K562 (cell line): ENCODE results near the gene CNOT6L. TPM values are rescaled to one million over a fixed set of nuclear protein-coding genes. Genes with fewer than 3 reads are reported as not detected.

Experiments
- CSDE1 ChIP-seq, 2 experiments: fragments of 450-650 bp; IDR thresholded peaks; 2 replicates each; pipeline ENCODE4 v1.6.1; 2016; ENCODE audit warnings: mild to moderate bottlenecking in 1 of 2
- CTBP1 ChIP-seq: fragments of 450-650 bp; IDR thresholded peaks from 2 replicates; pipeline ENCODE4 v1.6.1; 2016; ENCODE audit warnings: borderline replicate concordance
- KDM4B ChIP-seq, 2 experiments: fragments of 450-650 bp in 1 of 2; sonication (generic) in 1 of 2; IDR thresholded peaks; 2 replicates each; pipeline ENCODE4 v1.6.1; 2016 to 2017; ENCODE audit warnings: borderline replicate concordance in 2 of 2, antibody characterized with exemption in 1 of 2, low read depth in 1 of 2, mild to moderate bottlenecking in 1 of 2
- MTA1 ChIP-seq: fragments of 450-650 bp; IDR thresholded peaks from 2 replicates; pipeline ENCODE4 v1.6.1; 2017; ENCODE audit warnings: borderline replicate concordance
- NELFE ChIP-seq: IDR thresholded peaks from 2 replicates; pipeline ENCODE4 v1.6.1; 2011; ENCODE audit warnings: mild to moderate bottlenecking; ENCODE audit not compliant: insufficient read depth, insufficient read length
- NONO ChIP-seq, 2 experiments: fragments of 200-400 bp in 1 of 2; fragments of 450-650 bp in 1 of 2; formaldehyde crosslinking in 1 of 2; IDR thresholded peaks; 2 replicates each; pipeline ENCODE4 v1.6.1; 2017; ENCODE audit warnings: low read depth in 2 of 2, mild to moderate bottlenecking in 2 of 2, moderate library complexity in 2 of 2, low read length in 1 of 2
- NR2C1 ChIP-seq, 2 experiments: fragments of 450-650 bp; IDR thresholded peaks; 2 replicates each; pipeline ENCODE4 v1.6.1; 2017; ENCODE audit warnings: mild to moderate bottlenecking in 2 of 2, antibody characterized with exemption in 1 of 2, inconsistent platforms in 1 of 2, missing compliant biosample characterization in 1 of 2, missing genetic modification characterization in 1 of 2
- NR2F6 ChIP-seq: fragments of 450-650 bp; formaldehyde crosslinking; IDR thresholded peaks from 2 replicates; pipeline ENCODE4 v1.4.0; 2020; ENCODE audit warnings: mild to moderate bottlenecking
- POLR2AphosphoS5 ChIP-seq: IDR thresholded peaks from 2 replicates; pipeline ENCODE4 v1.6.1; 2011; ENCODE audit warnings: mild to moderate bottlenecking, low read depth, low read length, moderate library complexity; ENCODE audit not compliant: control insufficient read depth, insufficient read depth
- SETDB1 ChIP-seq: IDR thresholded peaks from one replicate; pipeline ENCODE4 v1.6.1; 2012; ENCODE audit warnings: low read length, control low read depth, inconsistent platforms
- SOX6 ChIP-seq: fragments of 450-650 bp; IDR thresholded peaks from 2 replicates; pipeline ENCODE4 v1.6.1; 2014; ENCODE audit warnings: mild to moderate bottlenecking
- TAF7 ChIP-seq: fragments of 450-650 bp; IDR thresholded peaks from 2 replicates; pipeline ENCODE4 v1.6.1; 2016; ENCODE audit warnings: missing genetic modification characterization, missing compliant biosample characterization
- ZEB2 ChIP-seq: fragments of 450-650 bp; IDR thresholded peaks from 2 replicates; pipeline ENCODE4 v1.6.1; 2016
- ZNF224 ChIP-seq: sonication (generic); formaldehyde crosslinking; IDR thresholded peaks from 2 replicates; pipeline ENCODE4 v1.8.0; 2022; ENCODE audit warnings: mild to moderate bottlenecking, missing genetic modification reagents
- ZNF41 ChIP-seq: fragments of 250-450 bp; sonication (Bioruptor Pico); conservative IDR thresholded peaks from 2 replicates; pipeline ENCODE4 v1.4.0; 2020; ENCODE audit warnings: mild to moderate bottlenecking
- polyA plus RNA-seq, 8 experiments: library from polyadenylated mRNA; depleted of rRNA in 4 of 8; stranded (reverse) in 5 of 8; unstranded in 3 of 8; fragments of >200 nt; fragmentation: Nextera tagmentation in 2 of 8; fragmentation: Illumina TruSeq in 1 of 8; extraction: Ambion mirVana in 2 of 8; extraction: Trizol in 1 of 8; gene quantifications; 2 replicates each; pipeline versions ENCODE4 v1.2.1 to v1.2.3, GENCODE V29; 2011 to 2014; ENCODE audit warnings: inconsistent platforms in 1 of 8, missing spikeins in 1 of 8
- total RNA-seq, 7 experiments: library from RNA; depleted of rRNA in 6 of 7; stranded (reverse); fragments of >200 nt in 6 of 7; fragmentation: Illumina TruSeq in 2 of 7; extraction: Trizol in 2 of 7; gene quantifications; 2 replicates each; pipeline versions ENCODE4 v1.2.1 to v1.2.3, GENCODE V29; 2011 to 2021; ENCODE audit warnings: low replicate concordance in 1 of 7
- TF ChIP-seq, protein P1 (sequence below), 2 experiments: IDR thresholded peaks in 1 of 2; conservative IDR thresholded peaks in 1 of 2; 2 replicates each; pipeline ENCODE4 v1.6.1; 2016; ENCODE audit warnings: low read depth in 2 of 2, mild to moderate bottlenecking in 1 of 2, missing compliant biosample characterization in 1 of 2, missing genetic modification characterization in 1 of 2, moderate library complexity in 1 of 2
- TF ChIP-seq, protein P2 (sequence below): fragments of 250-450 bp; sonication (Bioruptor Pico); IDR thresholded peaks from 2 replicates; pipeline ENCODE4 v1.8.0; 2021; ENCODE audit warnings: mild to moderate bottlenecking, moderate library complexity
- TF ChIP-seq, protein P3 (sequence below), 2 experiments: fragments of 450-650 bp; IDR thresholded peaks; 2 replicates each; pipeline ENCODE4 v1.6.1; 2016
- TF ChIP-seq, protein P4 (sequence below): fragments of 450-650 bp; IDR thresholded peaks from 2 replicates; pipeline ENCODE4 v1.6.1; 2016; ENCODE audit warnings: low read depth, mild to moderate bottlenecking, moderate library complexity
- TF ChIP-seq, protein P5 (sequence below): fragments of 450-650 bp; IDR thresholded peaks from 2 replicates; pipeline ENCODE4 v1.6.1; 2016; ENCODE audit warnings: missing biosample characterization, missing genetic modification characterization
- TF ChIP-seq, protein P6 (sequence below): fragments of 450-650 bp; formaldehyde crosslinking; IDR thresholded peaks from 2 replicates; pipeline ENCODE4 v1.4.0; 2022; ENCODE audit warnings: mild to moderate bottlenecking, moderate library complexity

The CNOT6L gene
- total and polyA plus RNA-seq, 9 of the 15 experiments (the other 6 are each of a cell fraction or from before 2014, with no cell fraction given), result 3.7 to 27.9 (median 6.5) TPM

DNA sequence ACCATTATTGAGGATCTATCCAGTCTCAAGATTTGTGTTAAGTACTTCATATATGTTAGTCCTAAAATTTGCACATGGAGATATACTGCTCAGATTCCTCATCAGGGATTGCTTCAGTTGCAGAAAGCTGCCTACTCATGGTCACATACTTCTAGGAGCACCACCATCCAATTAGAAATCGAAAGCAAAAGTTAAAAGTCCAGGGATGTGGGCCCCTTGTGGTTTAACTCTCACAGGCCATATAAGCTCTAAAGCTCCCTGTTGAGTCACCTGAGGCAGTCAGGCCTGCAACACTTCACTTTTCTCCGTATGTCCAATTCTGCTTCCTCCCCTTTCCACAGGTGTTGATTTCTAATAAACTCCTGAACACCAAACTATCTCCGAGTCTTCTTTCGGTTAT is 84.2 kb downstream of the CNOT6L start (continued):
- TF ChIP-seq, protein P1, sequence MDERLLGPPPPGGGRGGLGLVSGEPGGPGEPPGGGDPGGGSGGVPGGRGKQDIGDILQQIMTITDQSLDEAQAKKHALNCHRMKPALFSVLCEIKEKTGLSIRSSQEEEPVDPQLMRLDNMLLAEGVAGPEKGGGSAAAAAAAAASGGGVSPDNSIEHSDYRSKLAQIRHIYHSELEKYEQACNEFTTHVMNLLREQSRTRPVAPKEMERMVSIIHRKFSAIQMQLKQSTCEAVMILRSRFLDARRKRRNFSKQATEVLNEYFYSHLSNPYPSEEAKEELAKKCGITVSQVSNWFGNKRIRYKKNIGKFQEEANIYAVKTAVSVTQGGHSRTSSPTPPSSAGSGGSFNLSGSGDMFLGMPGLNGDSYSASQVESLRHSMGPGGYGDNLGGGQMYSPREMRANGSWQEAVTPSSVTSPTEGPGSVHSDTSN (CRISPR knock-in tag; IDR thresholded peaks at IDR 0.05; ENCODE audit: low read depth), result no peak
- TF ChIP-seq, protein P1 (tag; conservative IDR thresholded peaks at IDR 0.05; ENCODE audit: low read depth), result no peak
- TF ChIP-seq NONO (IDR thresholded peaks at IDR 0.05; ENCODE audit: low read depth in 2 of 2, low read length in 1 of 2) (no peak), MTA1 (no peak), TAF7 (tag) (no peak), ZNF224 (CRISPR knock-in tag) (no peak), NR2F6 (CRISPR knock-in tag) (no peak), CTBP1 (peak; percentile 74), NELFE (no peak), SETDB1 (no peak), KDM4B (IDR thresholded peaks at IDR 0.05; ENCODE audit: borderline replicate concordance in 2 of 2, low read depth in 1 of 2) (no peak), CSDE1 (IDR thresholded peaks at IDR 0.05) (no peak), SOX6 (peak; percentile 35; the same call in 1 of the 2 replicates), ZNF41 (CRISPR knock-in tag) (0 out of 2 replicates have a peak, but pooled peaks have one; percentile 42), ZEB2 (peak; percentile 66), POLR2AphosphoS5 (no peak), NR2C1 (IDR thresholded peaks at IDR 0.05) (no peak), NR2C1 (tag; IDR thresholded peaks at IDR 0.05) (no peak)
- TF ChIP-seq, protein P2, sequence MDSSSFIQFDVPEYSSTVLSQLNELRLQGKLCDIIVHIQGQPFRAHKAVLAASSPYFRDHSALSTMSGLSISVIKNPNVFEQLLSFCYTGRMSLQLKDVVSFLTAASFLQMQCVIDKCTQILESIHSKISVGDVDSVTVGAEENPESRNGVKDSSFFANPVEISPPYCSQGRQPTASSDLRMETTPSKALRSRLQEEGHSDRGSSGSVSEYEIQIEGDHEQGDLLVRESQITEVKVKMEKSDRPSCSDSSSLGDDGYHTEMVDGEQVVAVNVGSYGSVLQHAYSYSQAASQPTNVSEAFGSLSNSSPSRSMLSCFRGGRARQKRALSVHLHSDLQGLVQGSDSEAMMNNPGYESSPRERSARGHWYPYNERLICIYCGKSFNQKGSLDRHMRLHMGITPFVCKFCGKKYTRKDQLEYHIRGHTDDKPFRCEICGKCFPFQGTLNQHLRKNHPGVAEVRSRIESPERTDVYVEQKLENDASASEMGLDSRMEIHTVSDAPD (CRISPR knock-in tag), result no peak
- TF ChIP-seq, protein P3, sequence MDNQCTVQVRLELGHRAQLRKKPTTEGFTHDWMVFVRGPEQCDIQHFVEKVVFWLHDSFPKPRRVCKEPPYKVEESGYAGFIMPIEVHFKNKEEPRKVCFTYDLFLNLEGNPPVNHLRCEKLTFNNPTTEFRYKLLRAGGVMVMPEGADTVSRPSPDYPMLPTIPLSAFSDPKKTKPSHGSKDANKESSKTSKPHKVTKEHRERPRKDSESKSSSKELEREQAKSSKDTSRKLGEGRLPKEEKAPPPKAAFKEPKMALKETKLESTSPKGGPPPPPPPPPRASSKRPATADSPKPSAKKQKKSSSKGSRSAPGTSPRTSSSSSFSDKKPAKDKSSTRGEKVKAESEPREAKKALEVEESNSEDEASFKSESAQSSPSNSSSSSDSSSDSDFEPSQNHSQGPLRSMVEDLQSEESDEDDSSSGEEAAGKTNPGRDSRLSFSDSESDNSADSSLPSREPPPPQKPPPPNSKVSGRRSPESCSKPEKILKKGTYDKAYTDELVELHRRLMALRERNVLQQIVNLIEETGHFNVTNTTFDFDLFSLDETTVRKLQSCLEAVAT (IDR thresholded peaks at IDR 0.05), result 0 out of 4 replicates have a peak, but pooled peaks of 1 of the 2 experiments have one; percentile 62
- TF ChIP-seq, protein P4, sequence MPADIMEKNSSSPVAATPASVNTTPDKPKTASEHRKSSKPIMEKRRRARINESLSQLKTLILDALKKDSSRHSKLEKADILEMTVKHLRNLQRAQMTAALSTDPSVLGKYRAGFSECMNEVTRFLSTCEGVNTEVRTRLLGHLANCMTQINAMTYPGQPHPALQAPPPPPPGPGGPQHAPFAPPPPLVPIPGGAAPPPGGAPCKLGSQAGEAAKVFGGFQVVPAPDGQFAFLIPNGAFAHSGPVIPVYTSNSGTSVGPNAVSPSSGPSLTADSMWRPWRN, result no peak
- TF ChIP-seq, protein P5, sequence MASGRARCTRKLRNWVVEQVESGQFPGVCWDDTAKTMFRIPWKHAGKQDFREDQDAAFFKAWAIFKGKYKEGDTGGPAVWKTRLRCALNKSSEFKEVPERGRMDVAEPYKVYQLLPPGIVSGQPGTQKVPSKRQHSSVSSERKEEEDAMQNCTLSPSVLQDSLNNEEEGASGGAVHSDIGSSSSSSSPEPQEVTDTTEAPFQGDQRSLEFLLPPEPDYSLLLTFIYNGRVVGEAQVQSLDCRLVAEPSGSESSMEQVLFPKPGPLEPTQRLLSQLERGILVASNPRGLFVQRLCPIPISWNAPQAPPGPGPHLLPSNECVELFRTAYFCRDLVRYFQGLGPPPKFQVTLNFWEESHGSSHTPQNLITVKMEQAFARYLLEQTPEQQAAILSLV (tag), result no peak
- TF ChIP-seq, protein P6, sequence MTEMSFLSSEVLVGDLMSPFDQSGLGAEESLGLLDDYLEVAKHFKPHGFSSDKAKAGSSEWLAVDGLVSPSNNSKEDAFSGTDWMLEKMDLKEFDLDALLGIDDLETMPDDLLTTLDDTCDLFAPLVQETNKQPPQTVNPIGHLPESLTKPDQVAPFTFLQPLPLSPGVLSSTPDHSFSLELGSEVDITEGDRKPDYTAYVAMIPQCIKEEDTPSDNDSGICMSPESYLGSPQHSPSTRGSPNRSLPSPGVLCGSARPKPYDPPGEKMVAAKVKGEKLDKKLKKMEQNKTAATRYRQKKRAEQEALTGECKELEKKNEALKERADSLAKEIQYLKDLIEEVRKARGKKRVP (CRISPR knock-in tag), result no peak
